ENCODE results near the gene CYP4A11.
"Not testable (repeated sequence)": the region's sequence is repeated elsewhere in the genome, so short reads cannot be mapped to it uniquely, and the experiment has no call there.

The CYP4A11 gene

DNA sequence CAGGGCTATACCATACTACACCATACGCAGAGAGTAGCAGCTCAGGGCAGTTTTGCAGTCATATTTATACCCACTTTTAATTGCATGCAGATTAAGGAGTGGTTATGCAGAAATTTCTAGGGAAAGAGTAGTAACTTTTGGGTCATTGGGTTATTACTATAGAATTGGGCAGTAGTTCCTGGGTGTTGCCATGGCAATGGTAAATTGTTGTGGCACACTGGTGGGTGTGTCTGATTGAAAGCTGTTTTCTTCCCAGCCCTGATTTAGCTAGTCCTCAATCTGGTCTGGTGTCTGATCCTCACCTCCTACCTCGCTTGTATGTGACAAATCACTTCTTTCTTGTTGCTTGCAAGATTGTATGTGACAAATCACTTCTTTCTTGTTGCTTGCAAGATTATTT is 30.5 kb downstream of the CYP4A11 start:
- no peak for DNase-seq

DNA sequence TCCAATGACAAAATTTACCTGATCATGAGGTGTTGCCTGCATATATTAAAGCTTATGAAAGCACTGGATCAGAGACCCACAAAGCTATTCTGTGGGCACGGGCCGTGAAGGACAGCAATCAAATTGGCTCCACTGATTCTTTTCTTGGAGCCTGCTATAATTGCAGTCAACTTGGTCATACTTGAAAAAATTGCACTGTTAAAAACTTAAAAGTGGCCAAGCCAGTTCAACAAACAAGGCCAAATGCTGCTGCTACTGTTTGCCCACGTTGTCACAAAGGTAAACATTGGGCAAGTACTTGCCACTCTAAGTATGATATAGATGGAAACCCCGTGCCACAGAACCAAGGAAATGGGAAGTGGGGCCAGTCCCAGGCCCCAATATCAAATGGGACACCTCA is 37.8 kb downstream of the CYP4A11 start:
- DNase-seq: no peak

DNA sequence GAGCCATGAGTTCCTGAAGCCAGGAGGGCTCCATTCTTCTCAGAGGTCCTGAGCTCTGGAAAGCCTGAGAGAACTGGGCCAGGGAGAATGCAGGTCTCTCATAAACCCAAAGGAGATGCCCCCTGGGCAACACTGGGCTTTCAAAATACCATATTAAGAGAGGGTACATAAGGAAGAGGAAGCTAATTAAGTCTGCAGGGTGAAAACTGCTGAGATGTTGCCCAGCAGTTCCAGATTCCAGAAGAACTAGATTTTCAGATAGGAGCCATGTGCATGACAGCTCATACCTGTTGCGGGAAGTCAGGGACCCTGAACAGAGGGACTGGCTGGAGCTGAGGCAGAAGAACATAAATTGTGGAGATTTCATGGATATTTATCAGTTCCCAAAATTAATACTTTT is 40.9 kb downstream of the CYP4A11 start:
- no peak for DNase-seq

DNA sequence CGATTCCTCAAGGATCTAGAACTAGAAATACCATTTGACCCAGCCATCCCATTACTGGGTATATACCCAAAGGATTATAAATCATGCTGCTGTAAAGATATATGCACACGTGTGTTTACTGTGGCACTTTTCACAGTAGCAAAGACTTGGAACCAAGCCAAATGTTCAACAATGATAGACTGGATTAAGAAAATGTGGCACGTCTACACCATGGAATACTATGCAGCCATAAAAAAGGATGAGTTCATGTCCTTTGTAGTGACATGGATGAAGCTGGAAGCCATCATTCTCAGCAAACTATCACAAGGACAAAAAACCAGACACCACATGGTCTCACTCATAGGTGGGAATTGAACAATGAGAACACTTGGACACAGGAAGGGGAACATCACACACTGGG is 59.6 kb downstream of the CYP4A11 start:
- not testable (repeated sequence) for DNase-seq

Measured in right hindlimb (tissue), 1 donor.